Fibroblast of gingiva (primary cell): Measurements from ENCODE around the gene CLEC3B.
"Not testable (repeated sequence)": the region's sequence is repeated elsewhere in the genome, so short reads cannot be mapped to it uniquely, and the experiment has no call there.

Source experiments
- DNase-seq: peaks from one replicate; pipeline ENCODE4 v3.0.0-alpha.2; 2011; ENCODE audit warnings: low read depth

Gene CLEC3B, protein sequence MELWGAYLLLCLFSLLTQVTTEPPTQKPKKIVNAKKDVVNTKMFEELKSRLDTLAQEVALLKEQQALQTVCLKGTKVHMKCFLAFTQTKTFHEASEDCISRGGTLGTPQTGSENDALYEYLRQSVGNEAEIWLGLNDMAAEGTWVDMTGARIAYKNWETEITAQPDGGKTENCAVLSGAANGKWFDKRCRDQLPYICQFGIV

DNA sequence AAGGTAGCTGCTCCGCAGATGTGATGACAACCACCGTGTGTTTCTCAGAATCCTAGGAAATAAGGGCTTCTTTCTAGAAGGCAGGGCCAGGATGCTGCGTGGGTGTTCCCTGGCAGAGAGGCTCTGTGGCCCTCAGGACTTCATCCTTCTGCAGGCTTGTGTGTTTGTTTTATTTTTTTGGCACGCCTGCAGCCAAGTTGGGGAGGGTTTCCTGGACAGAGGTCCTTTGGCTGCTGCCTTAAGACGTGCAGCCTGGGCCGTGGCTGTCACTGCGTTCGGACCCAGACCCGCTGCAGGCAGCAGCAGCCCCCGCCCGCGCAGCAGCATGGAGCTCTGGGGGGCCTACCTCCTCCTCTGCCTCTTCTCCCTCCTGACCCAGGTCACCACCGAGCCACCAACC, at the start of gene CLEC3B:
Gene CLEC3B, plus strand, starts transcription at position 266 of the 400 bp plus-strand sequence. Its CDS starts 60 bp downstream, at position 326.
- peak; percentile 84 for DNase-seq

DNA sequence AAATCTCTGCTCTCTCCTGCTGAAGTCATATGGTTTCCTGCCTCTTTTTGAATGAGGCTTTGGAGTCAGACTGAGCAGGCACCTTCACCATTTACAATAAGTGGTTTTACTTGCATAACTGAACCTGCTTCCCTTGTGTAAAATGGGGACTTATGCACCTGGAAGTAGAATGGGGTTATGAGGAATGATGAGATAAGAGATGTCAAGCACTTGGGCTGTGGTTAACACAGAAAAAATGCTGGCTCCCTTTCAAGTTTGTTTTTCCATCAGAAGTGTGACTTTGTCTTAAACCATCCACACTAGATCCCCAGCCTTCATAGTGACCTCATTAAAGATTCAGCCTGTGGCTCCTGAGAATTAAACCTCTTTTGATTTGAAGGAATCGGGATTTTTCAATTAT, 44.9 kb upstream of the CLEC3B start:
- DNase-seq: no peak

DNA sequence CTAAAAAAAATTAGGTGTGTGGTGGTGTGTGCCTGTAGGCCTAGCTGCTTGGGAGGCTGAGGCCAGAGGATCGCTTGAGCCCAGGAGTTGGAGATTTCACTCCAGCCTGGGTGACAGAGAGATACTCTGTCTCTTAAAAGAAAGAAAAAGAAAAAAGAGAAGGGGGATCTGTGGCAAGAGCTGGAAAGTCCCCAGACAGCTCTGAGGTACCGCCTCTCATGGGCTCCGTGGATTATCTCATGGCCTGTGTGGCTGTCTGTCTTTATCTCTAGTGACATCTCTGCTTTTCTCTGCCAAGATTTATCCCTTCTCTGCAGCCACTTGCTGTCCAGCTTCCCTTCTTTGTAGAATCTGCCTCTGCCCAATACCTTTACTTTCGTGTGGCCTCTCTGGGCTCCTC, 44.4 kb upstream of the CLEC3B start:
- DNase-seq: no peak

DNA sequence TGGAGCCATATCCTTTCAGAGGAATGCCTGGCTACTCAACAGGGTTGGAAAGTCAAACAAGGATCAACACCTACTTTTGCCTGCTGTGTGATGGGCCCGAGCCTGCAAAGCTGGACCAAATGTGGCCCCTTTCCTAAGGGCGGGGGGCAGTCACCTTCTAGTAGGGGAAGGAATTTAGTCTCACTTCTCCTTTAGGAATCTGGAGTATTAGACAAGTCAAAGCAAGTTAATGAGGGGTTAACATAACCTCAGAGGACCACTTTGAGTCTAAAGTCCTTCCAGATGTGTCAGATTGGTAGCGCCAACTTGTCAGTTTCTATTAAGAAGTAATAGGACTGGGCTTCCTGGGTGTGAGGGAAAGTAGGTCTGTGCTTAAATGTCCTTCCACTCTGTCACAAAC, 43.3 kb upstream of the CLEC3B start:
- no peak for DNase-seq

DNA sequence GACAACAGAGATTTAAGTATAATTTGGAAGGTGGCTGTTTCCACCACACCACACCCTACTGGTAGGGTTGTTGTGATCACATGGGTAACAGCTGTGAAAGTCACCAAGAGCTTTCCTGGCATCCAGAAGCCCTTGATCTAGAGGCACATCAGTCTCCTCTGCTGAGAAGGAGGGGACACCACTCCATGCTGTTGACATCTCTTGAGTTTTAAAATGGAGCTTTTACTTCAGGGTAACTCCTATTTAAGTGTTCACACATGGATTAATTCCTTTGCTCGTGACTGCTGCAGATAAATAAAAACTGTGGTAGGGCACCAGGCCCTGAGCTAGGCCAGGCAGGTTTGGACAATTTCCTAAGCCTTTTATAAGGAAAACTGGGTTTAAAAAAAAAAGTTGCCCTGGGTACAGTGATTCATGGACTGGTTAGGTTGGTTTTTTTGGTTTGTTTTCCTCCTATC, 42.6 kb upstream of the CLEC3B start:
- DNase-seq: peak; percentile 11

DNA sequence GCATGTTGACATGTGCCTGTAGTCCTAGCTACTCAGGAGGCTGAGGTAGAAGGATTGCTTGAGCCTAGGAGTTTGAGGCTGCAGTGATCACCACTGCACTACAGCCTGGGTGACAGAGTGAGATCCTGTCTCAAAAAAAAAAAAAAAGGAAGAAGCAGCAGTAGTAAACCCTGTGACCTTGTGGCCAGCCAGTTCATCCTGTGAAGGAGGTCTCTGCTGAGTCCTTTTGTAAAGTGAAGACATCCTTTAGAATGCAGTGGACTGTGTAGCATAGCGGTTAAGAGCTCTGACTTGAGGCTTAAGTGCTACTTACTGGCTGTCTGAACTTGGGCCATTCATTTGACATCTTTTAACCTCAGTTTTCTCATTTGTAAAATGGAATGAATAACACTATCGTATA, 41.8 kb upstream of the CLEC3B start:
- DNase-seq: no peak

DNA sequence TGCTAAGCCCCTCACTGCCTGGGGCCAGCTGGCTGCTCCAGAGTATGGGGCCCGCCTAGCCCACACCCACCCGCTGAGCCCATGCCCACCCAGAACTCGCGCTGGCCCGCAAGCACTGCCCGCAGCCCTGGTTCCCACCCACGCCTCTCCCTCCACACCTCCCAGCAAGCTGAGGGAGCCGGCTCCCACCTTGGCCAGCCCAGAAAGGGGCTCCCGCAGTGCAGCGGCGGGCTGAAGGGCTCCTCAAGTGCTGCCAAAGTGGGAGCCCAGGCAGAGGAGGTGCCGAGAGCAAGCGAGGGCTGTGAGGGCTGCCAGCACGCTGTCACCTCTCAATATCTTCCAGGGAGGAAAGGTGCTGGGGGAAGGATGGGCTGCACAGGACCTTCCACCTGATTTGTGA, 39.8 kb upstream of the CLEC3B start:
- not testable (repeated sequence) for DNase-seq

DNA sequence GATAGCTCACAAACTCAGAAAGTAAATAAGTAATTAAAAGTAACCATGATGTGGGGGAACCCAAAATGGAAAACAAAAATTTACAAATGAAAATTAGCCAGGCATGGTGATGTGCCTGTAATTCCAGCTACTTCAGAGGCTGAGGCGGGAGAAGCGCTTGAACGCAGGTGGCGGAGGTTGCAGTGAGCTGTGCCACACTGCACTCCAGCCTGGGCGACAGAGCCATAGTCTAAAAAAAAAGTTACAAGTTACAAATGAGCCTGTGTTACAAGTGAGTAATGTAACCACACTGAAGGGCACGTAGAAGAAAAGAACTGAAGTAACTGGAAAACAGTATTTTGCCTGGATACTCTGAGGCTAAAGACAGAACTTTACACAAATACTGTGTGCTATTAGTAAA, 38.8 kb upstream of the CLEC3B start:
- DNase-seq: no peak

DNA sequence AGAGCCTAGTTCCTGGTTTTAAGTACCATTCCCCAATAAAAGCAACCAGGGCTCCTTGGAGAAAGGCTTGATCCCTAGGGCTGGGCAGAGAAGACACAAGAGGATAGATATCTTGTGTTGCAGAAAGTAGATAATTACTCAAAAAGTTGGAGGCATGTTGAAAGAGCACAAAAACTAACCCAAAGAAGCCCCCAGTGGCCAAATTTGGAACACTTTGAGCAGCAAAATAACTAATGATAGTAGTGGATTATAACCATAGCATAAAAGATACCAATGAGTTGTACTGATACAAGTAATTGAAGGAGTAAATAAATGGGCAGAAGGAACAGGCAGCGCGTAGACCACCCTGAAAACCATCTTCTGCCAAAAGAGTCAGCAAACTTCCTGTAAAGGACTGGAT, 38.0 kb upstream of the CLEC3B start:
- peak; percentile 18 for DNase-seq

DNA sequence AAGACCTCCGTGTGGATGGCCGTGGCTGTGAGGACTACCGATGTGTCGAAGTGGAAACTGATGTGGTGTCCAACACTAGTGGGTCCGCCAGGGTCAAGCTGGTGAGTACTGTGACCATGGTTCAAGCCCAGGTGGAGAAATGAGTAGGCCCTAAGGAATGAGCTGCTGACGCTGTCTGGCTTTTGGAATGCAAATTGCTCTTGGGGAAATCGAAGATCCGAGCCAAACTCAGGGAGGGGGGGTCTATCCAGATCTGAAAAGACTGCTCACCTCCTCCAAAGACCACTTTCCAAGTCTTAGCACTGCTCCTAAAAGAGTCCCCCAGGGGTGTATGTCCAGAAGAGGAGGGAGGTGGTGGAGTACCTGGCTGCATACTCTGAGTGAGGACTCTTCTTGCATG, 37.0 kb upstream of the CLEC3B start:
- no peak for DNase-seq

DNA sequence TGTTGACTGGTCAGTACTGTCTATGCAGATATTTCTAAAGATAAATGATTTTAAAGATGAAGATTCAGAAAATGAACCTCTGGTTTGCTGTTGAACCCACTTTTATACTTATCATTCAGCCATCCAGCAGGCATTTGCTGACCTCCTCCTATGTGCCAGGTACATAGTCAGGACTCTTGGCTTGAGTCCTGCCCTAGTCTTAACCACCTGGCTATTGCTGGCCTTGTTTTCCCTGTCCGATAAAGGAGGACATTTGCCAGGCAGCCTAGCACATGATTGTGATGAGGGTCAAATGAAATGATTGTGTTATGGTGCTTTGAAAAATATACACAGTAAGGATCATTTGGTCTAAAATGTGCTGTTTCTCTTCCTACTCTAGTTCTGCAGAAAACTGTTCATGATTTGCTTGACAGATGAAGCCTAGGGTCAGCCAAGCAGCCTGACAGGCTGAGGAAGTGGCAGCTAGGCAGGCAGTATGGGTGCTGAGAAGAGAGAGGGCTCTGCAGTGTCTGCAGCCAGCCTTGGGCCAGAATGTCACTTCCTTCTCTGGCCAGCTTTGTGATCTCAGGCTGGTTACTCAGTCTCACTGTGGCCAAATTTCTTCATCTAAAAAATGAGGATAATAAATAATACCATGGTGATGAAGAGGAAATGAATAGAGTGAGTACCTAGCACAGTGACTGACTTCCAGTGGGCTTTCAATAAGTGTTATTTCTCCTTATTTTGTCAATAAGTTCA, 36.3 kb upstream of the CLEC3B start:
- DNase-seq: no peak

DNA sequence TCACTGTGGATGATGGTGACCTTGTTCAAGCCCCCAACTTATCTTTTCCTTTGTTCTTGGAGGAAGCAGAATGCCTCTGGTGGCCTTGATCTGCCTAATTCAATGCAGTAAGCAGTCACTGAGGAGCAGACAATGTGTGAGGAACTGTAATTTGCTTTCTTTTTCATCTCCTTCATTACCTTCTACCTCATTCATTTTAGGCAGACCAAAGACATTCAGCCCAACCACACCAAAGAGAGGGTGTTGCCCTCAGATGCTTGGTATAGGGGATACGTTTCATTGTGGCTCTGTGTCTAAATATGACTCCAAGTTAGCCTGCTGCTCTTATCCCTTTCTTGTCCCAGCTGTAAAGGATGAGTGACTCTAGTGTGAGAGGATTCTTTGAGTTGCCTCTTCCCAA, 34.8 kb upstream of the CLEC3B start:
- no peak for DNase-seq

DNA sequence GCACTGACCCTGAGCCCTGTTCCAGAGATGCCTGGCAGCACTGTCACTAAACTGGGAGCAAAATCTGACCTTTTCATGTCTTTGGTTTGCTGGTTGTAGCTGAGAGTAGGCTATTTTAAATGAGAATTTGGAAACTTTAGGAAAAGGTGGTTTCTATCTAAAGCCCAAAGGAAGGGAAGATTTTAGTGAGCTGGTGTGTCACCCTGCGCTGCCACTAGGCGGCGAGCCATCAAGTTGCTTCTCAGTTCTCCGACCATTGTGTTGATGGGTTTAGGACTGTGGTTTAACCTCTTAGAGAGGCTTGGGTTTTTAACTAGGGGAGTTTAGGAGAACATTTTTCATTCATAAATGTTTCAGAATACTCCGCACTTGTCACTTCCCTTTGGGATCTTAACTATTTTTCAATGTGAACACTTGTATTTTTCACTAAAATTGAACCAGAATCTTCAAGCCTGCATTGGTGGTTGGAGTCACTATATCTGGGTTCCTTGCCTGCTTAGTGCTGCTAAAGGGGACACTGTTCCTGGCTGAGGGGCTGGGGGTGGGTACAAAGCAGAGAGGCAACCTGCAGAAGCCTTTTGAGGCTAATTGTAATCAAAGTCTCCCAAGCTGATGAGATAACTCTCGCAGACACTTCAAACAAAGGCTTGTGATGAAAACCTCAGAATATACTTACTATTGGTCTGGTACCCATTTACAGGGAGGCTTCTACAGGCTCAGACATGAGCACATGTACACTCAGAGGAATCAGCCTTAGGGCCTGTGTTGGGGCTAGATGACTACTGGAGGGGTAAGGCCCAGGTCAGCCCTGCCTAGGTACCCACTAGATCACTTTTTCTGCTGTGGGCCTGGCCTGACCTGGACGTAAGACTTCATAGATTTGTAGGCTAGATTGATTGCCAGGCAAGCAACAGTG, 33.3 kb upstream of the CLEC3B start:
- no peak for DNase-seq

DNA sequence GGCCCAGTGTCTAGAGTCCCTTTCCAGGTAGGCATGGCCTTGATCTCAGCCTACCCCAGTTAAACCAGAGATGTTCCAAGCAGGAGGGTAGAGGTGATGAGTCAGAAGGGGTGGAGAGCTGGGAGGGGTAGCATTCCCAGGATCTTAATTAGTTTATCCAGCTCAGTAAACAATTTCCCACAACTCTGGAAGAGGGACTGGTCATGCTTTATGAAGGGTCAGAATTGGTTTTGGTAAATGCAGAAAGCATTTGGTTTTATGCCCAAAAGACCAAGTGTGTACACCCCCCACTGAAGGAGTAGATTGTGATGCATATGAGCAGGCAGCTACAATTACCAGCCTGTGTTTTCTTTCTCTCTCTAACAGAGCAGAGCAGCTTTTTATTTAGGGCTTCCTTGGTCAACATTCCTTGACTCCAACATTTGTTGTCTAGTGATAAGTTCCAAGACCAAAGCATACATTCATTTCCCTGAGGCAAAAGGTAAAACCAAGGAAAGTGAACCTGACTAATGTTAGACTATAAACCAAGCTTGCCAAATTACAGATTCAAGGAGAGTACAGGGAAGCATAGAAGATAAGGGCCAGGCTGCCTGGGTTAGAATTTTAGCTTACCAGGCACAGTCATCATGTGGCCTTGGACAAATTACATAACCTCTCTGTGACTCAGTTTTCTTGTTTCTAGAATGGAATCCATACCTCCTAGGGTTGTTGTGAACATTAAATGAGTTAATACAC, 32.5 kb upstream of the CLEC3B start:
- DNase-seq: peak; percentile 88

DNA sequence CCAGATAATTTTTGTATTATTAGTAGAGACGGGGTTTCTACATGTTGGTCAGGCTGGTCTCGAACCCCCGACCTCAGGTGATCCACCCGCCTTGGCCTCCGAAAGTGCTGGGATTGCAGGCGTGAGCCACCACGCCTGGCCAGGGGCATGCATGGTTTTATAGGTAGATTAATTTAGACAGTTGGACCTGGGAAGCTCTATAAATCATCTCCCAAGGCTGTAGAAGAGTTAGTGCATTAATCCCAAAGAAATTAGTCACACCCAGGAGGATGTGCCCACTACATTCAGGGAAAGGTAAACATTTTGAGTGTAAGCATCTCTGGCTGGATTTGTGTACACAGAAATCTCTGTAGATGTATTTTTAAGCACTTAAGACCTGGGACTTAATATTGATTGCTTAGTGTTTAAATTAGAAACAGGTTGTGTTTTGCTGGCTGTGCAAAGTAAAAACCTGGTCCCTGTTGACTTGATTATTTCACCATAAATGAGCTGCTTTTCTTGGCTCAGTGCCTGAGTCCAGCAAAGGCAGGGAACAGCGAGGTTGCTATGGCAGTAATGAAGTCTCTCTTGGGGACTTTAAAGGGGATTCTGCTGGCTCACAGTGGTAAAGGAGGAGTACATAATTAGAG, 30.8 kb upstream of the CLEC3B start:
- peak; percentile 93 for DNase-seq

DNA sequence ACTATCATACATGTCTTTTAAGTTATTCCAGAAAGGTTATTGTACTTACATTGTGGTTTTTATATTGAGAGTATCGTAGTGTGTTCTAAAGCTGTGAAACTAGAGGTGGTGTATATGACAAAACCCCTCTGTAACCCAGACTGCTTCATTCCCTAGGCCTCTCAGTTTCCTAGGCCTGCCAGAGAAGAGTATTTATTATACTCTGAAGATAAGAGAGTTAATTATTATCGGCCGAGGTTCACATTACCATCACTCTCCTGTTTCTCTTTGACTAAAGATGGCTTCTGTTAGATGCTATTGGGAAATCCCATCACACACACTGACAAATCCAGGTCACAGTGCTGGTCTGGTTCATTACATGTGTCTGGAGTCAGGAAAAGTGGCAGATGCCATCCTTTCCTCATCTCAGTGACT, 29.5 kb upstream of the CLEC3B start:
- no peak for DNase-seq

DNA sequence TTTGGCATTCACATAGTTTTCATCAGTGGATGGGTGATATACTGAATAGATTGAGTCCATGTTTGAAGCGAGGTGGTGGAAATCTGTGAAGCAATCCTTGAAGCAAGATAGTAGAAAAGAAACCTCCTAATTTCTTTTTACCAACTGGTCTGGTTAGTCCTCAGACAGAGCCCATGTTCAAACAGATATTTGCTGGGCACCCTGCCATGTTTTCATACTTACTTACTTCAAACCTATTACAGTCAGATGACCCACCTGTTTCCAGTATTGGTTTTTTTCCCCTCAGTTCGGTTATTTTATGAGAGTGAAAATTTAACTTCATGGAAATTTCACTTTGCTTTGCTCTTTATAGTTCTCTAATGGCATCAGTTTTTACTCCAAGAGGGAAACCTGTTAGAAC, 26.3 kb upstream of the CLEC3B start:
- no peak for DNase-seq

DNA sequence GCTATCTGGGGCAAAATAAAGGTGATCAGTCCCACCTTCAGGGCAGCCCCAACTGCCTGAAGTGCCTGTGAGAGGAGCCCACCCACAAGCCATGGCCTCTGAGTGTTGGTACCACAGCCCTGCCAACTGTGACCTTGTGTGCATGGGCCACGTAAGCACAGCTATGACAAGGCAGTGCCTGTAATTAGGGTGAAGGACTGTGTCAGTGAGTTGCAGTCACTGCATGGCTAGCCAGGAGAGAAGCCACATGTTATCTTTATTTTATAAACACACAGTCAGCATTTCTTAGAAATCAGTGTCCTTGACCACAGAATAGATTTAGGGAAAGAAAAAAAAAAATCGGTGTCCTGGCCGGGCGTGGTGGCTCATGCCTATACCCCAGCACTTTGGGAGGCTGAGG, 25.3 kb upstream of the CLEC3B start:
- no peak for DNase-seq

DNA sequence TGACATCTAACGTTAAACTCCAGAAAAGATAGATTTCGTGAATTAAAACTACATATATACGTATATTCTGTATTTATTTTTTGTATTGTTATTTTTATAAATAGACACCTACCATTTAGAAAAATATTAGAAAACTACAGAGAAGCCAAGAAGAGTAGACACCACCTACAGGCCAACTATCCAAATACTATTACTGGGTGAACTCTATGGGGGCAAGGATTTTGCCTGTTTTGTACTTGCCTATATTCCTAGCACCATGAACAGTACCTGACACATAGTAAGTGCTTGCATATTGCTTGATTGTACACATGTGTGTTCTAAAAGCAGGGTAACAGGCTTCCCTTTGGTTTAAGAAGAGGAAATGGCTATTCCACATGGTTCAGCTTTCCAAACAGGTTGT, 24.4 kb upstream of the CLEC3B start:
- no peak for DNase-seq

DNA sequence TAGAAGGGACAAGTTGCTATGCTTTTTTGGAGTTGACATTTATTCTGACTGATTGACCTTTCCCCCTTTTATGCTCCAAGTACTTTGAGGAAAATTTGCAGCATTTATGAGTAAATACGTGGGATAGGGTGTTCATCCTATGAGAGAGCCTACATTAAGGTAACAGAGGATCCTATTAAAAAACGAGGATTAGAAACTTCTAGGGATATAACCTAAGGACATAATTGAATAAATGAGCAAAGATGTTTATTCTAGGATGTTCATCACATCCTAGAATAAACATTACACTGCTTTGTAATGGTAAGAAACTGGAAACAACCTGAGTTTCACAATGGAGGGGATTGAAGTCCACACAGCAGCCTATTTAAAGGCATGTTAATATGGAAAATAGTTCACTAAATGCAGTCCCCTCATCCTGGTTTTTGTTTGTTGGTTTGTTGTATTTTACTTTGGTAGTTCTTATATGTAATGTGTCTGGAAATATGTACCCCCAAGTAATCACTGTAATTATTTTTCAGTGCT, 23.9 kb upstream of the CLEC3B start:
- DNase-seq: no peak

DNA sequence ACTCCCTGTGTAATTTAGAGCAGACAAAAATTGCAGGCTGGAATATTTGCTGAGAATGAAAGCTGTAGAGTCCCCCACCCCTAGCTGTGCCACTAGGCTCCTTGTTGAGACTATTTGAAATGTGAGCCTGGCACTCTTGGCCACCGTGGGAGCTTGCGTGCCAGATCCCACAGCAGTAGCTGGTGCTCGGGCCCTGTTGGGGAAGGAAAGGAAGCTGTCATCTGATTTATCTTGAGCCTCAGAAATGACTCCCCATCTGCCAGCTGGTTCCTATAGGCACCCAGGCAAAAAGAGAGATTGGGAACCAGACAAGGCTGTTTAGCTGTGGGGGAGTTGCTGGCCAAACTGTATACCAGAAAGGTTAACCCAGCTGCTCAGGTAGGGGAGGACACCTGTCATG, 23.4 kb upstream of the CLEC3B start:
- no peak for DNase-seq
